HL-60 (cell line): ENCODE measurements around the gene AAK1.

Experiments used
- DNase-seq, 2 experiments: peaks; one replicate each; pipeline ENCODE4 v3.0.0-alpha.2; 2010 to 2020; ENCODE audit warnings: low read depth in 1 of 2, low spot score in 1 of 2
- H3K27ac ChIP-seq: fragments of 250-450 bp; sonication (Bioruptor Pico); replicated peaks from 2 replicates; pipeline ENCODE4 v1.5.1; 2020; ENCODE audit warnings: mild to moderate bottlenecking, moderate library complexity
- H3K27me3 ChIP-seq: fragments of 250-450 bp; sonication (Bioruptor Pico); 2 replicates; pipeline ENCODE4 v1.5.1; 2021; ENCODE audit warnings: mild to moderate bottlenecking, moderate library complexity; ENCODE audit not compliant: insufficient read depth, poor library complexity, severe bottlenecking
- H3K4me3 ChIP-seq: replicated peaks from 2 replicates; pipeline ENCODE4 v1.5.1; 2011; ENCODE audit warnings: mild to moderate bottlenecking, control low read depth, low read length; ENCODE audit not compliant: insufficient read depth
- CTCF ChIP-seq: IDR thresholded peaks from one replicate; pipeline ENCODE4 v1.5.1; 2011; ENCODE audit warnings: low read length, control low read depth, inconsistent platforms; ENCODE audit not compliant: insufficient read depth
- GABPA ChIP-seq: IDR thresholded peaks from 2 replicates; pipeline ENCODE4 v1.6.1; 2012; ENCODE audit warnings: low read depth
- POLR2AphosphoS5 ChIP-seq: IDR thresholded peaks from 2 replicates; pipeline ENCODE4 v1.6.1; 2012; ENCODE audit warnings: low read depth
- REST ChIP-seq: IDR thresholded peaks from 2 replicates; pipeline ENCODE4 v1.6.1; 2012; ENCODE audit warnings: low read depth; ENCODE audit not compliant: insufficient replicate concordance
- SPI1 ChIP-seq: IDR thresholded peaks from 2 replicates; pipeline ENCODE4 v1.6.1; 2012; ENCODE audit warnings: low read depth, mild to moderate bottlenecking, borderline replicate concordance

The AAK1 gene

GRCh38 chr2:69589973-69590652 lies 53.4 kb downstream of the AAK1 start:
- TF ChIP-seq REST (no peak), CTCF (no peak), GABPA (no peak), POLR2AphosphoS5 (no peak), SPI1 (no peak)
- H3K4me3 ChIP-seq: no peak overlapping the region
- no peak overlapping the region for H3K27ac ChIP-seq
- no peak for DNase-seq
- no peaks in the 10 kb centered on the region for H3K27me3 ChIP-seq

- no peak overlapping the region for H3K4me3 ChIP-seq
- TF ChIP-seq POLR2AphosphoS5 (no peak), SPI1 (no peak), REST (no peak), CTCF (no peak), GABPA (no peak)
- H3K27me3 ChIP-seq: no peaks in the 10 kb centered on the region
- no peak overlapping the region for H3K27ac ChIP-seq
- DNase-seq: no peak
These were observed 54.6 kb downstream of the AAK1 start for GRCh38 chr2:69588945-69589344.

- Histone ChIP-seq H3K27me3 (no peaks in the 10 kb centered on the region), H3K4me3 (no peak overlapping the region), H3K27ac (no peak overlapping the region)
- DNase-seq: no peak
- TF ChIP-seq SPI1 (no peak), REST (no peak), CTCF (no peak), GABPA (no peak), POLR2AphosphoS5 (no peak)
These were observed 55.1 kb downstream of the AAK1 start for GRCh38 chr2:69588403-69588802.
